Measurements from ENCODE around the gene VSTM2B. TPM values are rescaled to one million over a fixed set of nuclear protein-coding genes. Genes with fewer than 3 reads are reported as not detected.
A peak's percentile ranks its signal among the peaks of the same experiment; 100 is the strongest.

The VSTM2B gene
- total RNA-seq, 1 experiment from 2014 or later: not detected

DNA sequence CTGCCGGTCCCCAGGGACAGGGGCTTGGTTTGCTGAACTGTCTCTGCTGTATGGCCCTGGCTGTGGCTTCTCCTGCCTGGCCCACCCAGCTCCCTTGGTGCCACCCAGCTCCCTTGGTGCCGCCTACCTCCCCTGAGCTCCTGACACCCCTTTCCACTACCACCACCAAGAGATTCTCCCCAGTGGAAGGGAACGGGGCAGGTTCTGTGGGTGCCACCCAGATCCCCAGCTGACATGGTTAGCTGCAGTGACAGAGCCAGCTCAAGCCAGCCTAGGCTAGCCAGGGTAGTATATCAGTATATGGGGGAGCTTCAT, 51.8 kb downstream of the VSTM2B start:
- intact Hi-C loops (cut with micrococcal nuclease; ENCODE audit: unreplicated experiment) (no loop called here), in situ Hi-C loops (cut with HindIII; ENCODE audit: low pct_unique_long_range_greater_than_20kb, low sequenced_read_pairs) (no loop called here)
- no TSS peak for BruUV-seq (replicated peaks)
- TF ChIP-seq, protein P1, sequence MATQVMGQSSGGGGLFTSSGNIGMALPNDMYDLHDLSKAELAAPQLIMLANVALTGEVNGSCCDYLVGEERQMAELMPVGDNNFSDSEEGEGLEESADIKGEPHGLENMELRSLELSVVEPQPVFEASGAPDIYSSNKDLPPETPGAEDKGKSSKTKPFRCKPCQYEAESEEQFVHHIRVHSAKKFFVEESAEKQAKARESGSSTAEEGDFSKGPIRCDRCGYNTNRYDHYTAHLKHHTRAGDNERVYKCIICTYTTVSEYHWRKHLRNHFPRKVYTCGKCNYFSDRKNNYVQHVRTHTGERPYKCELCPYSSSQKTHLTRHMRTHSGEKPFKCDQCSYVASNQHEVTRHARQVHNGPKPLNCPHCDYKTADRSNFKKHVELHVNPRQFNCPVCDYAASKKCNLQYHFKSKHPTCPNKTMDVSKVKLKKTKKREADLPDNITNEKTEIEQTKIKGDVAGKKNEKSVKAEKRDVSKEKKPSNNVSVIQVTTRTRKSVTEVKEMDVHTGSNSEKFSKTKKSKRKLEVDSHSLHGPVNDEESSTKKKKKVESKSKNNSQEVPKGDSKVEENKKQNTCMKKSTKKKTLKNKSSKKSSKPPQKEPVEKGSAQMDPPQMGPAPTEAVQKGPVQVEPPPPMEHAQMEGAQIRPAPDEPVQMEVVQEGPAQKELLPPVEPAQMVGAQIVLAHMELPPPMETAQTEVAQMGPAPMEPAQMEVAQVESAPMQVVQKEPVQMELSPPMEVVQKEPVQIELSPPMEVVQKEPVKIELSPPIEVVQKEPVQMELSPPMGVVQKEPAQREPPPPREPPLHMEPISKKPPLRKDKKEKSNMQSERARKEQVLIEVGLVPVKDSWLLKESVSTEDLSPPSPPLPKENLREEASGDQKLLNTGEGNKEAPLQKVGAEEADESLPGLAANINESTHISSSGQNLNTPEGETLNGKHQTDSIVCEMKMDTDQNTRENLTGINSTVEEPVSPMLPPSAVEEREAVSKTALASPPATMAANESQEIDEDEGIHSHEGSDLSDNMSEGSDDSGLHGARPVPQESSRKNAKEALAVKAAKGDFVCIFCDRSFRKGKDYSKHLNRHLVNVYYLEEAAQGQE (IDR thresholded peaks at IDR 0.05; ENCODE audit: insufficient read depth in 1 of 2, low read depth in 2 of 2, low read length in 1 of 2): no peak
- TF ChIP-seq, protein P2, sequence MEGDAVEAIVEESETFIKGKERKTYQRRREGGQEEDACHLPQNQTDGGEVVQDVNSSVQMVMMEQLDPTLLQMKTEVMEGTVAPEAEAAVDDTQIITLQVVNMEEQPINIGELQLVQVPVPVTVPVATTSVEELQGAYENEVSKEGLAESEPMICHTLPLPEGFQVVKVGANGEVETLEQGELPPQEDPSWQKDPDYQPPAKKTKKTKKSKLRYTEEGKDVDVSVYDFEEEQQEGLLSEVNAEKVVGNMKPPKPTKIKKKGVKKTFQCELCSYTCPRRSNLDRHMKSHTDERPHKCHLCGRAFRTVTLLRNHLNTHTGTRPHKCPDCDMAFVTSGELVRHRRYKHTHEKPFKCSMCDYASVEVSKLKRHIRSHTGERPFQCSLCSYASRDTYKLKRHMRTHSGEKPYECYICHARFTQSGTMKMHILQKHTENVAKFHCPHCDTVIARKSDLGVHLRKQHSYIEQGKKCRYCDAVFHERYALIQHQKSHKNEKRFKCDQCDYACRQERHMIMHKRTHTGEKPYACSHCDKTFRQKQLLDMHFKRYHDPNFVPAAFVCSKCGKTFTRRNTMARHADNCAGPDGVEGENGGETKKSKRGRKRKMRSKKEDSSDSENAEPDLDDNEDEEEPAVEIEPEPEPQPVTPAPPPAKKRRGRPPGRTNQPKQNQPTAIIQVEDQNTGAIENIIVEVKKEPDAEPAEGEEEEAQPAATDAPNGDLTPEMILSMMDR (IDR thresholded peaks at IDR 0.05): no peak
- no peak for TF ChIP-seq POLR2AphosphoS5 (IDR thresholded peaks at IDR 0.05; ENCODE audit: low read depth, low read length)
- no peak for TF ChIP-seq SIN3A (IDR thresholded peaks at IDR 0.05; ENCODE audit: borderline replicate concordance, insufficient read depth, low read depth, low read length)
- TF ChIP-seq TCF7L2 (IDR thresholded peaks at IDR 0.05; ENCODE audit: low read depth, low read length): no peak
- ATAC-seq (0 out of 2 replicates have a peak, but pooled peaks have one; percentile 14), DNase-seq (ENCODE audit: low read depth, low spot score) (no peak)
- peaks cover 53% of the 10 kb centered on the region for H3K27me3 ChIP-seq (ENCODE audit: control insufficient read depth, insufficient read depth, low read length)
- CTCF ChIA-PET: no interaction called here
- H3K4me3 ChIP-seq (ENCODE audit: low read depth in 2 of 2, low read length in 2 of 2): no peak overlapping the region
- no peaks in the 10 kb centered on the region for H3K36me3 ChIP-seq (ENCODE audit: control insufficient read depth, insufficient read depth, low read length)
- no peaks in the 10 kb centered on the region for H3K4me1 ChIP-seq (ENCODE audit: control insufficient read depth, insufficient read depth, low read length)
- no peaks in the 10 kb centered on the region for H3K9me3 ChIP-seq (ENCODE audit: control insufficient read depth, insufficient read depth, low read depth, low read length)
- POLR2A ChIA-PET: no interaction called here
- H3K27ac ChIP-seq (ENCODE audit: low read length): no peak overlapping the region

DNA sequence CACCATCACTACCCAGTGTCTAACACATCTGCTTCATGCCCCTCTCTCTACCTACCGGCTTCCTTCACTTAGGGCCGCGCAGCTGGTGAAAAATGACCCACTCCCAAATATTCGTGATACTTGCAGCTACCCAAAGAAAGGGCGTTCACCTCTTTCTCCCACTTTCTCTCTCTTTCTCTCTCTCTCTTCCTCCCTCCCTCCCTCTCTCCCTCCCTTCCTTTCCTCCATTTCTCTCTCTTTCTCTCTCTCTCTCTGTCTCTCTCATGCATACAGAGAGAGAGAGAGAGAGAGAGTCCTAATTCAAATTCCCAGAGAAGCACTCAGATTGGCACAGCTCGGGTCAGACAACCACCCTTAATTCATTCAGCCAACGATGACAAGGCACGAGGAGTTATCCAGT, 52.6 kb downstream of the VSTM2B start:
- Histone ChIP-seq H3K36me3 (ENCODE audit: control insufficient read depth, insufficient read depth, low read length) (no peaks in the 10 kb centered on the region), H3K4me1 (ENCODE audit: control insufficient read depth, insufficient read depth, low read length) (no peaks in the 10 kb centered on the region), H3K27me3 (ENCODE audit: control insufficient read depth, insufficient read depth, low read length) (peaks cover 51% of the 10 kb centered on the region), H3K27ac (ENCODE audit: low read length) (no peak overlapping the region), H3K9me3 (ENCODE audit: control insufficient read depth, insufficient read depth, low read depth, low read length) (no peaks in the 10 kb centered on the region), H3K4me3 (ENCODE audit: low read depth in 2 of 2, low read length in 2 of 2) (no peak overlapping the region)
- ATAC-seq (no peak), DNase-seq (ENCODE audit: low read depth, low spot score) (no peak)
- CTCF ChIA-PET: no interaction called here
- in situ Hi-C loops (cut with HindIII; ENCODE audit: low pct_unique_long_range_greater_than_20kb, low sequenced_read_pairs): no loop called here
- TF ChIP-seq, protein P2 (IDR thresholded peaks at IDR 0.05): no peak
- TF ChIP-seq, protein P1 (IDR thresholded peaks at IDR 0.05; ENCODE audit: insufficient read depth in 1 of 2, low read depth in 2 of 2, low read length in 1 of 2): no peak
- TF ChIP-seq TCF7L2 (IDR thresholded peaks at IDR 0.05; ENCODE audit: low read depth, low read length) (no peak), SIN3A (IDR thresholded peaks at IDR 0.05; ENCODE audit: borderline replicate concordance, insufficient read depth, low read depth, low read length) (no peak), POLR2AphosphoS5 (IDR thresholded peaks at IDR 0.05; ENCODE audit: low read depth, low read length) (no peak)
- intact Hi-C loops (cut with micrococcal nuclease; ENCODE audit: unreplicated experiment): no loop called here
- POLR2A ChIA-PET: no interaction called here
- BruUV-seq (replicated peaks): no TSS peak
